Measurements from ENCODE around the gene STAG1. TPM values are rescaled to one million over a fixed set of nuclear protein-coding genes. Genes with fewer than 3 reads are reported as not detected.
"Not testable (repeated sequence)": the region's sequence is repeated elsewhere in the genome, so short reads cannot be mapped to it uniquely, and the experiment has no call there.

The STAG1 gene
- polyA plus RNA-seq, 1 donor from 2014 or later = 30.8 TPM

DNA sequence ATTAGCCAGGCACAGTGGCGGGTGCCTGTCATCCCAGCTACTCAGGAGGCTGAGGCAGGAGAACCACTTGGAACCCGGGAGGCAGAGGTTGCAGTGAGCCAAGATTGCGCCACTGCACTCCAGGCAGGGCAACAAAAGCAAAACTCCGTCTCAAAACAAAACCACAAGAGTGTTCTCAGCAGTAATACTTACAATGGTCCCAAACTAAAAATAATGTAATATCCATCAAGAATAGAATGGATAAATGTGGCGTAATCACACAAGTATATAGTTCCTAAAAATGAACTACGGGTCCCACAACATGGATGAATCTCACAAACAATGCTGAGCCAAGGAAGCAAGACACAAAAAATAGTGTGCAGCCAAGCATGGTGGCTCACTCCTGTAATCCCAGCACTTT, 39.2 kb downstream of the STAG1 start:
- no peaks in the 10 kb centered on the region for H4K20me1 ChIP-seq (ENCODE audit: insufficient read depth)
- peaks cover 55% of the 10 kb centered on the region for H3K79me2 ChIP-seq (replicated peaks; ENCODE audit: insufficient read depth, low read length)
- H3K36me3 ChIP-seq (ENCODE audit: insufficient read depth, low read length) = no peaks in the 10 kb centered on the region
- H3K4me2 ChIP-seq (ENCODE audit: low read length) = no peak overlapping the region
- H3K27ac ChIP-seq (ENCODE audit: low read length) = no peak overlapping the region
- H3K27me3 ChIP-seq (ENCODE audit: insufficient read depth, low read depth, low read length) = no peaks in the 10 kb centered on the region
- H3K4me3 ChIP-seq (ENCODE audit: low read length) = no peak overlapping the region
- H3K9ac ChIP-seq (ENCODE audit: low read length) = no peak overlapping the region
- H3F3A ChIP-seq (ENCODE audit: insufficient read depth, low read length, poor library complexity, severe bottlenecking) = no peaks in the 10 kb centered on the region
- H3K9me3 ChIP-seq (ENCODE audit: low read length) = no peaks in the 10 kb centered on the region
- H2AFZ ChIP-seq (ENCODE audit: low read depth, low read length) = no peak overlapping the region
- no peak for TF ChIP-seq TAF1 (IDR thresholded peaks at IDR 0.05; ENCODE audit: low read depth)
- TF ChIP-seq POLR2AphosphoS5 (IDR thresholded peaks at IDR 0.05) = no peak
- no peak for TF ChIP-seq EP300 (conservative IDR thresholded peaks at IDR 0.05; ENCODE audit: poor library complexity, severe bottlenecking)
- no peak for TF ChIP-seq EZH2 (IDR thresholded peaks at IDR 0.05; ENCODE audit: borderline replicate concordance, insufficient read depth, low read length, poor library complexity, severe bottlenecking)
- no peak for TF ChIP-seq SMC3 (conservative IDR thresholded peaks at IDR 0.05; ENCODE audit: poor library complexity)
- no peak for TF ChIP-seq MXI1 (conservative IDR thresholded peaks at IDR 0.05; ENCODE audit: poor library complexity, severe bottlenecking)
- TF ChIP-seq, protein P1, sequence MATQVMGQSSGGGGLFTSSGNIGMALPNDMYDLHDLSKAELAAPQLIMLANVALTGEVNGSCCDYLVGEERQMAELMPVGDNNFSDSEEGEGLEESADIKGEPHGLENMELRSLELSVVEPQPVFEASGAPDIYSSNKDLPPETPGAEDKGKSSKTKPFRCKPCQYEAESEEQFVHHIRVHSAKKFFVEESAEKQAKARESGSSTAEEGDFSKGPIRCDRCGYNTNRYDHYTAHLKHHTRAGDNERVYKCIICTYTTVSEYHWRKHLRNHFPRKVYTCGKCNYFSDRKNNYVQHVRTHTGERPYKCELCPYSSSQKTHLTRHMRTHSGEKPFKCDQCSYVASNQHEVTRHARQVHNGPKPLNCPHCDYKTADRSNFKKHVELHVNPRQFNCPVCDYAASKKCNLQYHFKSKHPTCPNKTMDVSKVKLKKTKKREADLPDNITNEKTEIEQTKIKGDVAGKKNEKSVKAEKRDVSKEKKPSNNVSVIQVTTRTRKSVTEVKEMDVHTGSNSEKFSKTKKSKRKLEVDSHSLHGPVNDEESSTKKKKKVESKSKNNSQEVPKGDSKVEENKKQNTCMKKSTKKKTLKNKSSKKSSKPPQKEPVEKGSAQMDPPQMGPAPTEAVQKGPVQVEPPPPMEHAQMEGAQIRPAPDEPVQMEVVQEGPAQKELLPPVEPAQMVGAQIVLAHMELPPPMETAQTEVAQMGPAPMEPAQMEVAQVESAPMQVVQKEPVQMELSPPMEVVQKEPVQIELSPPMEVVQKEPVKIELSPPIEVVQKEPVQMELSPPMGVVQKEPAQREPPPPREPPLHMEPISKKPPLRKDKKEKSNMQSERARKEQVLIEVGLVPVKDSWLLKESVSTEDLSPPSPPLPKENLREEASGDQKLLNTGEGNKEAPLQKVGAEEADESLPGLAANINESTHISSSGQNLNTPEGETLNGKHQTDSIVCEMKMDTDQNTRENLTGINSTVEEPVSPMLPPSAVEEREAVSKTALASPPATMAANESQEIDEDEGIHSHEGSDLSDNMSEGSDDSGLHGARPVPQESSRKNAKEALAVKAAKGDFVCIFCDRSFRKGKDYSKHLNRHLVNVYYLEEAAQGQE (IDR thresholded peaks at IDR 0.05; ENCODE audit: borderline replicate concordance) = no peak
- TF ChIP-seq RAD21 (conservative IDR thresholded peaks at IDR 0.05) = no peak
- TF ChIP-seq, protein P2, sequence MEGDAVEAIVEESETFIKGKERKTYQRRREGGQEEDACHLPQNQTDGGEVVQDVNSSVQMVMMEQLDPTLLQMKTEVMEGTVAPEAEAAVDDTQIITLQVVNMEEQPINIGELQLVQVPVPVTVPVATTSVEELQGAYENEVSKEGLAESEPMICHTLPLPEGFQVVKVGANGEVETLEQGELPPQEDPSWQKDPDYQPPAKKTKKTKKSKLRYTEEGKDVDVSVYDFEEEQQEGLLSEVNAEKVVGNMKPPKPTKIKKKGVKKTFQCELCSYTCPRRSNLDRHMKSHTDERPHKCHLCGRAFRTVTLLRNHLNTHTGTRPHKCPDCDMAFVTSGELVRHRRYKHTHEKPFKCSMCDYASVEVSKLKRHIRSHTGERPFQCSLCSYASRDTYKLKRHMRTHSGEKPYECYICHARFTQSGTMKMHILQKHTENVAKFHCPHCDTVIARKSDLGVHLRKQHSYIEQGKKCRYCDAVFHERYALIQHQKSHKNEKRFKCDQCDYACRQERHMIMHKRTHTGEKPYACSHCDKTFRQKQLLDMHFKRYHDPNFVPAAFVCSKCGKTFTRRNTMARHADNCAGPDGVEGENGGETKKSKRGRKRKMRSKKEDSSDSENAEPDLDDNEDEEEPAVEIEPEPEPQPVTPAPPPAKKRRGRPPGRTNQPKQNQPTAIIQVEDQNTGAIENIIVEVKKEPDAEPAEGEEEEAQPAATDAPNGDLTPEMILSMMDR (IDR thresholded peaks at IDR 0.05; ENCODE audit: poor library complexity, severe bottlenecking) = no peak
- H3K9me2 ChIP-seq (ENCODE audit: insufficient read depth, low read length) = no peaks in the 10 kb centered on the region

- not testable (repeated sequence) for H3K36me3 ChIP-seq (ENCODE audit: insufficient read depth, low read length); H3K4me3 ChIP-seq (ENCODE audit: low read length); H3K9me2 ChIP-seq (ENCODE audit: insufficient read depth, low read length); H3K9me3 ChIP-seq (ENCODE audit: low read length); H2AFZ ChIP-seq (ENCODE audit: low read depth, low read length); H3K27ac ChIP-seq (ENCODE audit: low read length); H3F3A ChIP-seq (ENCODE audit: insufficient read depth, low read length, poor library complexity, severe bottlenecking); H3K9ac ChIP-seq (ENCODE audit: low read length); H3K4me2 ChIP-seq (ENCODE audit: low read length); H4K20me1 ChIP-seq (ENCODE audit: insufficient read depth); H3K27me3 ChIP-seq (ENCODE audit: insufficient read depth, low read depth, low read length)
- H3K79me2 ChIP-seq (replicated peaks; ENCODE audit: insufficient read depth, low read length) = peaks cover 49% of the 10 kb centered on the region
Measured at GRCh38 chr3:136711888-136712287, 40.3 kb downstream of the STAG1 start.

DNA sequence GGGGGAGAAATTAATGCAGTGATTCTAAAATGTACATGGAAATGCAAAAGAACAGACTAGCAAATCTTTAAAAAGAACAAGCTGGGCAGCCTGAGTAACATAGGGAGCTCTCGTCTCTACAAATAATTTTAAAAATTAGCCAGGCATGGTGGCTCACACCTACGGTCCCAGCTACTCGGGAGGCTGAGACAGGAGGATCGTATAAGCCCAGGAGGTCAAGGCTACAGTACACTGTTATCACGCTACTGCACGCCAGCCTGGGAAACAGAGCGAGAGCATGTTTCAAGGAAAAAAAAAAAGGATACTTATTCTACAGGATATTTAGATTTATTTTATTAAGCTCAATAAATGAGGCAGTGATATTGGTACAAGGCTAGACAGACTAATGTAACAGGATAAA, 40.9 kb downstream of the STAG1 start:
- TF ChIP-seq, protein P2 (IDR thresholded peaks at IDR 0.05; ENCODE audit: poor library complexity, severe bottlenecking) = no peak
- TF ChIP-seq SMC3 (conservative IDR thresholded peaks at IDR 0.05; ENCODE audit: poor library complexity) (no peak), EP300 (conservative IDR thresholded peaks at IDR 0.05; ENCODE audit: poor library complexity, severe bottlenecking) (no peak), RAD21 (conservative IDR thresholded peaks at IDR 0.05) (no peak), EZH2 (IDR thresholded peaks at IDR 0.05; ENCODE audit: borderline replicate concordance, insufficient read depth, low read length, poor library complexity, severe bottlenecking) (no peak), MXI1 (conservative IDR thresholded peaks at IDR 0.05; ENCODE audit: poor library complexity, severe bottlenecking) (no peak), TAF1 (IDR thresholded peaks at IDR 0.05; ENCODE audit: low read depth) (no peak), POLR2AphosphoS5 (IDR thresholded peaks at IDR 0.05) (no peak)
- TF ChIP-seq, protein P1 (IDR thresholded peaks at IDR 0.05; ENCODE audit: borderline replicate concordance) = no peak
- Histone ChIP-seq H3K9ac (ENCODE audit: low read length) (no peak overlapping the region), H3K4me2 (ENCODE audit: low read length) (no peak overlapping the region), H3K79me2 (replicated peaks; ENCODE audit: insufficient read depth, low read length) (peaks cover 48% of the 10 kb centered on the region), H3K9me2 (ENCODE audit: insufficient read depth, low read length) (no peaks in the 10 kb centered on the region), H3K27me3 (ENCODE audit: insufficient read depth, low read depth, low read length) (no peaks in the 10 kb centered on the region), H3K4me3 (ENCODE audit: low read length) (no peak overlapping the region), H4K20me1 (ENCODE audit: insufficient read depth) (no peaks in the 10 kb centered on the region), H3K27ac (ENCODE audit: low read length) (no peak overlapping the region), H2AFZ (ENCODE audit: low read depth, low read length) (no peak overlapping the region), H3K9me3 (ENCODE audit: low read length) (no peaks in the 10 kb centered on the region), H3F3A (ENCODE audit: insufficient read depth, low read length, poor library complexity, severe bottlenecking) (no peaks in the 10 kb centered on the region), H3K36me3 (ENCODE audit: insufficient read depth, low read length) (no peaks in the 10 kb centered on the region)

Data from neural cell (in vitro differentiated cells).